ENCODE results near the gene ETFB.
A peak's percentile ranks its signal among the peaks of the same experiment; 100 is the strongest.
"Not testable (repeated sequence)": the region's sequence is repeated elsewhere in the genome, so short reads cannot be mapped to it uniquely, and the experiment has no call there.

Gene ETFB

DNA sequence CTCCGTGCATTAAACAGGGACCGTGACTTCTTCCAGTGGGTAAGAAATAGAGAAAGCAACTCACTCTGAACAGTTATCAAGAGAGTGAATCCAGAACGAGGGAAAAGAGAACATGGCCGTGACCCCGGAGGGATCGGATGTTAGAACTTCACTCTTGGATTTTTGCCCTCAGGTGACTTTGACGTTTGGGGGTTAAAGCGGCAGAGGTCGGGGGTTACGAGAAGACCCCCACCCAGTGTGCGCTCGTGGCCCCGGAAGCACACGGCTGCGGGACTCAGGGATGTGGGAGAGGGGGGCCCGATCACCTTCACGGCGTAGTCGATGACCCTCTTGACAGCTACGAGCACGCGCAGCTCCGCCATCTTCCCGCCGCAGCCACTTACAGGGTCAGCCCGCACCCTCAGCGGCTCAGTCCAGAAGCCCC, at the start of gene ETFB:
Gene ETFB (minus strand): TSS at position 424 of the 424 bp plus-strand sequence. CDS start 62 bp downstream, at position 362.
- DNase-seq (ENCODE audit: low spot score), result no peak
- TF ChIP-seq, protein P1, sequence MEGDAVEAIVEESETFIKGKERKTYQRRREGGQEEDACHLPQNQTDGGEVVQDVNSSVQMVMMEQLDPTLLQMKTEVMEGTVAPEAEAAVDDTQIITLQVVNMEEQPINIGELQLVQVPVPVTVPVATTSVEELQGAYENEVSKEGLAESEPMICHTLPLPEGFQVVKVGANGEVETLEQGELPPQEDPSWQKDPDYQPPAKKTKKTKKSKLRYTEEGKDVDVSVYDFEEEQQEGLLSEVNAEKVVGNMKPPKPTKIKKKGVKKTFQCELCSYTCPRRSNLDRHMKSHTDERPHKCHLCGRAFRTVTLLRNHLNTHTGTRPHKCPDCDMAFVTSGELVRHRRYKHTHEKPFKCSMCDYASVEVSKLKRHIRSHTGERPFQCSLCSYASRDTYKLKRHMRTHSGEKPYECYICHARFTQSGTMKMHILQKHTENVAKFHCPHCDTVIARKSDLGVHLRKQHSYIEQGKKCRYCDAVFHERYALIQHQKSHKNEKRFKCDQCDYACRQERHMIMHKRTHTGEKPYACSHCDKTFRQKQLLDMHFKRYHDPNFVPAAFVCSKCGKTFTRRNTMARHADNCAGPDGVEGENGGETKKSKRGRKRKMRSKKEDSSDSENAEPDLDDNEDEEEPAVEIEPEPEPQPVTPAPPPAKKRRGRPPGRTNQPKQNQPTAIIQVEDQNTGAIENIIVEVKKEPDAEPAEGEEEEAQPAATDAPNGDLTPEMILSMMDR (IDR thresholded peaks at IDR 0.05), result no peak
- Histone ChIP-seq H3K4me3 (peak within 1 kb of the TSS; percentile 84), H3K27ac (peak within 1 kb of the TSS; percentile 95 to 100)

GRCh38 chr19:51415187-51415586, 49.0 kb upstream of the ETFB start:
- H3K4me3 ChIP-seq, result no peak overlapping the region
- DNase-seq (ENCODE audit: low spot score), result no peak
- no peak overlapping the region for H3K27ac ChIP-seq
- TF ChIP-seq, protein P1 (IDR thresholded peaks at IDR 0.05), result no peak

GRCh38 chr19:51410950-51411748, 45.0 kb upstream of the ETFB start:
- no peak for DNase-seq (ENCODE audit: low spot score)
- TF ChIP-seq, protein P1 (IDR thresholded peaks at IDR 0.05), result no peak
- no peak overlapping the region for H3K27ac ChIP-seq
- no peak overlapping the region for H3K4me3 ChIP-seq

GRCh38 chr19:51407511-51408131, 41.4 kb upstream of the ETFB start:
- TF ChIP-seq, protein P1 (IDR thresholded peaks at IDR 0.05), result no peak
- Histone ChIP-seq H3K4me3 (no peak overlapping the region), H3K27ac (no peak overlapping the region)
- DNase-seq (ENCODE audit: low spot score), result no peak

DNA sequence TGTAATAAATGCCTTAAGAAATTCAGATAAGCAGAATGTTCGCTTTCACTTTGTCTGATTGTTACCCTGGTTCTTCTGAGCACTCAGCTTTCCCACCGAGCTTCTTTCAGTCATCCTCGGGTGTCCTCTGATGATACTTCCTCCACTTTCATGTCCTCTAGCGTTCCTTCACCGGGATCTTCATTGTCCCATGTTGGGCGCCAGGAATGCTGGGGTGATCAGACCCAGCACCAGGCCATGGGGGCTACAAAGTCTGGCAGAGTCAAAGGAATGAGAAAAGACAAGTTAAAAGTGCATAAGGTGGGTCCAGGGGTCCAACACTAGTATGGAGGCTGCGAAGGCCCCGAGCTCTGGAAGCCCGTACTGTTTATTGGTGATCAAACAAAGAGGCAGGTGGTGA, 35.9 kb upstream of the ETFB start:
- TF ChIP-seq, protein P1 (IDR thresholded peaks at IDR 0.05), result no peak
- Histone ChIP-seq H3K27ac (no peak overlapping the region), H3K4me3 (no peak overlapping the region)
- DNase-seq (ENCODE audit: low spot score), result no peak

DNA sequence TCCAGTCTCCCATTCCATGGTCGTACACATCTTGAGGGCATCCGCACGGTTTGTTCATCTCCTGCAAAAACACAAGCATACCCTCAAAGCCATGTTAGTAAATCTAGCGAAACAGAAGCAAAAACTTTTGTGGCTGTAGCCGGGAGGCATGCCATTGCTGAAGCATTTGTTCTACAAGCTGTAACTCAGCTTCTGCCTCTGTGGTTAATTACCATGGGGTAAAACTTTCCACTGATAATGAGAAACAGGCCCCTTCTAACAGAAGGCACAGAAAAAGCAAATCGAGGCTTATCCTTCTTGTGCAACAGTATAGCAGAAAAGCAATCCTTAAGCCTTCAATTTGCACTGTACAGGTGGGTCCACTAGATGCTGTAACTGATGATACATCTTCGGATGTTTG, 33.7 kb upstream of the ETFB start:
- H3K4me3 ChIP-seq, H3K27ac ChIP-seq: not testable (repeated sequence)

DNA sequence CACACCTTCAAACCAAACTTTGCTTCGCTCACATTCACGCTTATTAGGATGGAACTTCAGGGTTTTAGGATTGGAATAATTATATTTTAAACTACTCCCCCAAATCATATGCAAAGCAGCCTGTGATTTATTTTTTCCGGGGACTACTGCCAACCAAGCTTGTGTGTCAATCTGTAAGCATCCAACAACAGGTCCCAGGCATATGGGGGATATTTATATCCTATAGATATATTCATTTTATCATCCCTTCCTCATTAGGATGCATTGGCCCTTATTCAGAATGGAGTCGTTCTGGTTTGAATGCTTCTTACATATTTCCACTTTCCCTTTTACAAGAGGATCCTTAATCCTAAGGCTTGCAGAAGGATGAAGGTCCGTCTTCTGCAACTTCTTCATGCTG, 33.0 kb upstream of the ETFB start:
- TF ChIP-seq, protein P1 (IDR thresholded peaks at IDR 0.05), result no peak
- Histone ChIP-seq H3K4me3 (no peak overlapping the region), H3K27ac (no peak overlapping the region)
- DNase-seq (ENCODE audit: low spot score), result no peak

More for the DNA sequence above, 33.7 kb upstream of the ETFB start:
- DNase-seq (ENCODE audit: low spot score), result not testable (repeated sequence)
